ENCODE data around the gene KLF6.

DNA sequence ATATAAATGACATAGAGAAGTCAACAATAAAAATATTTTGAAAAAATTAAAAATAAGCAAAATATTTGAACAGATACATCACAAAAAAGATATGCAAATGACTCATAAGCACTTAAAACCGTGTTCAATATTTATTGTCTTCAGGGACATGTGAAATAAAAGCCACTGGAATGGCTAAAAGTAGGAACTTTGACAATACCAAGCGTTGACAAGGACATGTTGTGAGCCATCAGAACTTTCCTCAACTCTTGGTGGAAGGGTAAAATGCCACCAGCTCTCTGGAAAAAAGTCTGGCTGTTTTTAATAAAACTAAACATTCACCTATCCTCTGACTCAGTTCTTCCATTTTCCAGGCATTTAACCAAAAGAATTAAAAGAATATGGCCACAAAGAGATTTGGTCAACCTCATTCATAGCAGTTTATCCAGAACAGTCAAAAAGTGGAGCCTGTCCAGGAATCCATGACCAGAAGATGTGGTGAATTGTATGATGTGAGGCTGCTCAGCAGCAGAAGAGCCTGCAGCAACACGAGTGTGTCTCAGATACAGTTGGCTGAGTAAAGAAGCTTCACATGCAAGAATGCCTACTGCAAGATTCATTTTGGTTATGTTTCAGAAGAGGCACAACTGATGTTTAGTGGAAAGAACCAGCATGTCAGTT is 7.1 kb upstream of the KLF6 start:
- TF ChIP-seq EP300 (IDR thresholded peaks at IDR 0.05): no peak
- no peak for TF ChIP-seq CTCF (IDR thresholded peaks at IDR 0.05)
- TF ChIP-seq POLR2A (IDR thresholded peaks at IDR 0.05): no peak
- TF ChIP-seq POLR2AphosphoS5 (IDR thresholded peaks at IDR 0.05): no peak
